ENCODE measurements around the gene TMEM190. TPM values are rescaled to one million over a fixed set of nuclear protein-coding genes. Genes with fewer than 3 reads are reported as not detected.
A peak's percentile ranks its signal among the peaks of the same experiment; 100 is the strongest.

Gene TMEM190
- total RNA-seq, 1 donor from 2014 or later: not detected

DNA sequence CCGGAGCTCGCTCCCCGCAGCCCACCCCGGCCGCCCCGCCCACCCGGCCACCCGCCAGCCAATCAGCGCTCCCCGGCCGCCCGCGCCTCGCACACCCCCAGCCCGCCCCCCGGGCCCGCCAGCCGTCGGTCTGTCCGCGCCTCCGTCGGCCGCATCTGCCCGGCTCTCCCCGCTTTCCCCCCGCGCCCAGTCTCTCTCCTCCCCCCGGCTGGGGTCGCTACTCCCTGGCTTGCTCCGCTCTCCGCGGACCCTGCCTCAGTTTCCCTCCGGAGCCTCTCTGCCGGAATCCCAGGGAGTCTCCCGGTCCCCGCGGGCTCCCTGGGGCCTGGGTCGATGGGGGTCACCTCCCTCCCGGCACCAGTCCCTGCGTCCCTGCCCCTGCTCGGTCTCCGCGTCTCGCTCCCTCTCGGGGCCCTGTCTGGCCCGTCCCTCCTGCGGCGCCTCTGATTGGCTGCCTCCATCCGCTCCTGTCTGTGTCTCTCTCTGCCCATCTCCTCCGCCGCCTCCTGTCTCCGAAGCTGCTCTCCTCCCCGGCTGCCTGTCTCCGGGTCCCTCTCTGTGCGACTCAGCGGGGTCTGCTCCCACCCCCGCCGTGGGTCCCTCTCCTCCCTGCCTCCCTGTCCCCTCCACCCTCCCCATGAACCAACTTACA lies 6.8 kb upstream of the TMEM190 start:
- DNase-seq (ENCODE audit: low read depth in 2 of 2): no peak

GRCh38 chr19:55370305-55370988 lies 6.2 kb upstream of the TMEM190 start, which contains the start of gene IL11:
Gene IL11 (minus strand): TSS chr19:55370463. CDS start chr19:55370310, 153 bp downstream.
- DNase-seq (ENCODE audit: low read depth in 2 of 2): no peak

- DNase-seq (ENCODE audit: low read depth in 2 of 2): no peak
Measured at GRCh38 chr19:55372316-55373081, 4.1 kb upstream of the TMEM190 start.

DNA sequence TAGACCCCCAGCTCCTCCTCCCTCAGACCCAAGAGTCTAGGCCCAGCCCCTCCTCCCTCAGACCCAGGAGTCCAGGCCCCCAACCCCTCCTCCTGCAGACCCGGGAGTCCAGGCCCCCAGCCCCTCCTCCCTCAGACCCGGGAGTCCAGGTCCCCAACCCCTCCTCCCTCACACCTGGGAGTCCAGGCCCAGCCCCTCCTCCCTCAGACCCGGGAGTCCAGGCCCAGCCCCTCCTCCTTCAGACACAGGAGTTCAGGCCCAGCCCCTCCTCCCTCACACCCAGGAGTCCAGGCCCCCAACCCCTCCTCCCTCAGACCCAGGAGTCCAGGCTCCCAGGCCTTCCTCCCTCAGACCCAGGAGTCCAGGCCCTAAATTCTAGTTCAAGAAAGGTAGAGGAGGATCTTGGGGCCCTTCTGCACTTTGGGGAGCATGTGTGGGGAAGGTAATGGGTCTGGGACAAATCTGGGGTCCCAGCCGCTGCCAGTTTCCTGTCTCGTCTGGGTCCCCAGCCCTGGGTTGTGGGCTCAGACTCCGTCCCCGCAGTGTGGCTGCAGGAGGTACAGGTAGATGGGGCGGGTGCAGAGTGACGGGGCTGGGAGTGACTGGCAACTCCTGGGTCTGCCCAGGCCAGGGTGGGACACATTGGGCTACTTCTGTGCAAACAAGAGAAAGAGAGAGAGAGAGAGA lies 3.2 kb upstream of the TMEM190 start:
- DNase-seq (ENCODE audit: low read depth in 2 of 2): no peak

DNA sequence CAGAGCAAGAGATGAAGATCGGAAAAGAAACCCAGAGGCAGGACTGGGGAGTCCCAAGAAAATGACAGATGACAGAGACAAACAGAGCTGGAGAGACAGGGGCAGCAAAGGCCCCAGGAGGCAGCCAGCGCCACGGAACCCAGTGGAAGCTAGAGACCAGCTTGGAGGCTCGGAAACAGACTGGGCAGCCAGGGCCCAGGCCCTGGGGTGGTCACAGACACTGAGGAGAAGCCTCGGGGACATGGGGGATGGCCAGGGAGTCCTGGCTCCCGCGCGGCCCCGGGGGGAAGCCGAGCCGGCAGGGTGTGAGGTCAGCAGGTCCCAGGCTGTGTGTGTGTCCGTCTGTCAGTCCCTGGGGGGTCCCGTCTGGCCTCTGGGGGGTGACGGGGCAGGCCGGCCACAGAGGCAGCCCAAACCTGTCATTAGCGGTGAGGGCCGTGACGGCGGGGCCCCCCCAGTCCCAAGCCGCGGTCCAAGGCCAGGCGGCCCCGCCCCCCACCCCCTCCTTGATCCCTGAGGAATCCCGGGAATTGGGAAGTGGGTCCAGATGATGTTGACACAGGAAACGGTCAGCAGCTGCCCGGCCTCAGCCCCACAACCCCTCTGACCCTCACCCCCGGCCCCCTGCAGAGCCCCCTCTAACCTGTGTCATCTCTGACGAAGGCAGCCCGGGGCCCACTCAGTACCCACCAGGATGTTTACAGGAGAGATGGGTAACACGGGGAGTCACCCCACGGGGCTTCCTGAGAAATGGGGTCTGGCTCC lies 2.5 kb upstream of the TMEM190 start:
- no peak for DNase-seq (ENCODE audit: low read depth in 2 of 2)

GRCh38 chr19:55377356-55378131 lies 918 bp downstream of the TMEM190 start:
- DNase-seq (ENCODE audit: low read depth in 2 of 2): no peak

DNA sequence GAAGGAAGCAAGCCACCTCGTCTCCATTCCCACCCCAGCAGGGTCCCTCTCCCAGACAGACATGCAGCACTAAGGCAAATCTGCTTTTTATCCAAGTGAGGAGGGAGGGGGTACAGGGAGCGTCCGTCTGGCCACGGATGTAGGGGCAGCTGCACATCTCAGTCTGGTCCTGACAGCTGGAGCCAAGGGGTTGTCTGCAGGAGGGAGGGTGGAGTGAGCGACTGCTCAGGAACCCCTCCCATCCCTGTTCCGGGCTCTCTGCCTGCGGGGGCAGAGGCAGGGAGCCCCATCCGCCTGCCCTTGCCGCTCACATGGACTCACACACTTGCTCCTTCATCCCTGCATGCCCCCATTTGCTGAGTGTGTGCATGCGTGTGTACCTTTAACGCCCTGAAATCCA lies 2.5 kb downstream of the TMEM190 start:
- no peak for DNase-seq (ENCODE audit: low read depth in 2 of 2)

DNA sequence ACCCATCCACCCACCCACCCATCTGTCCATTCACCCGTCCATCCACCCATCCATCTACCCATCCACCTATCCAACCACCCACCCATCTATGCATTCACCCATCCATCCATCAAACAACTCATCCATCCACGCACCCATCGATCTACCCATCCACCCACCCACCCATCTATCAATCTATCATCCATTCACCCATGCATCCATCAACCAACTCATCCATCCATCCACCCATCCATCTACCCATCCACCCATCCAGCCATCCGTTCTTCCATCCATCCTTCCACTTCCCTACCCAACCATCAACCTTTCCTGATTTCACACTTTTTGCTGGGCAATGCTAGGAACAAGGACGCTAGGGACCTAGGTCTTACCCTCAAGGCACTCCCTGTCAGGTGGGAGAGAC lies 5.4 kb downstream of the TMEM190 start:
- no peak for DNase-seq (ENCODE audit: low read depth in 2 of 2)

- no peak for DNase-seq (ENCODE audit: low read depth in 2 of 2)
Measured at GRCh38 chr19:55382522-55383054, 6.0 kb downstream of the TMEM190 start.

GRCh38 chr19:55383279-55384130 lies 6.9 kb downstream of the TMEM190 start:
- peak; percentile 56 to 77 for DNase-seq (ENCODE audit: low read depth in 2 of 2)

GRCh38 chr19:55384131-55384919 lies 7.7 kb downstream of the TMEM190 start, which contains the start of gene TMEM238:
Gene TMEM238 (minus strand): TSS chr19:55384292. CDS start chr19:55384259, 33 bp downstream.
- no peak for DNase-seq (ENCODE audit: low read depth in 2 of 2)

DNA sequence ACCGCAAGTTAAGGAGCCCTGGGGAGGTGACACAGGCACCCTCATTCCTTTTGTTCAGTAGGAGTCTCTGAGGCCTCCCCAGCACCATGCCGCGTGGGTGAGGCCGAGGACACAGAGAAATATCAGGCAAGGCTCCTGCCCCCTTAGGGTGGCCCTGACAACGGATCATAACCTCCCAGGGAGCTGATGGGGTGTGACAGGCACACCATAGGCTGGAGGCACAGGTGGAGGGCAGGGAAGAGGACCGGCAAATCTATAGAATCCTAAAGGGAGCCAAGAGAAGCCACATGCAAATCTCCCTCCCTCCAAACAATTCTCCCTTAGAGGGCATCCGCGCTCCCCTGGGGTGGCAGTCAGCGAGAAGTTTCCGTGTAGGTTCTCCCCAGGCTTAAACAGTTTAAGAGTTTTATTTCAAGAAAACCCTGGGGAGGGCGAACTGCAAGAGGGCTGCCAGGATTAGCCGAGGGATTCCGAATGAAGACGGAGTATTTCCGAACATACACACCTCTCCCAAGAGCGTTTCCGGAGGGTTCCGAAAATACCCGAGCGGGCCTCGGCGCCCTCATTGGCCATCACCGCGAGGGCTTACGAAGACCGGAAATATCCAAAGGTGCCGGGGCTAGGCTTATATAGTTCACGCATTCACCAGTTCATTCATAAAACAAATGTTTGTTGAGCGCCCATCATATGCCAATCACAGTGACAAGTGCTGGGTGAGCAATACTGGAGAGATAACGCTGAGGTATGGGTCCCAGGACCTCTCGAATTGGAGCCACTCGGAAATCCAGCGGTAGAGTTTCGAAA lies 8.5 kb downstream of the TMEM190 start:
- peak; percentile 82 to 93 for DNase-seq (ENCODE audit: low read depth in 2 of 2)

DNA sequence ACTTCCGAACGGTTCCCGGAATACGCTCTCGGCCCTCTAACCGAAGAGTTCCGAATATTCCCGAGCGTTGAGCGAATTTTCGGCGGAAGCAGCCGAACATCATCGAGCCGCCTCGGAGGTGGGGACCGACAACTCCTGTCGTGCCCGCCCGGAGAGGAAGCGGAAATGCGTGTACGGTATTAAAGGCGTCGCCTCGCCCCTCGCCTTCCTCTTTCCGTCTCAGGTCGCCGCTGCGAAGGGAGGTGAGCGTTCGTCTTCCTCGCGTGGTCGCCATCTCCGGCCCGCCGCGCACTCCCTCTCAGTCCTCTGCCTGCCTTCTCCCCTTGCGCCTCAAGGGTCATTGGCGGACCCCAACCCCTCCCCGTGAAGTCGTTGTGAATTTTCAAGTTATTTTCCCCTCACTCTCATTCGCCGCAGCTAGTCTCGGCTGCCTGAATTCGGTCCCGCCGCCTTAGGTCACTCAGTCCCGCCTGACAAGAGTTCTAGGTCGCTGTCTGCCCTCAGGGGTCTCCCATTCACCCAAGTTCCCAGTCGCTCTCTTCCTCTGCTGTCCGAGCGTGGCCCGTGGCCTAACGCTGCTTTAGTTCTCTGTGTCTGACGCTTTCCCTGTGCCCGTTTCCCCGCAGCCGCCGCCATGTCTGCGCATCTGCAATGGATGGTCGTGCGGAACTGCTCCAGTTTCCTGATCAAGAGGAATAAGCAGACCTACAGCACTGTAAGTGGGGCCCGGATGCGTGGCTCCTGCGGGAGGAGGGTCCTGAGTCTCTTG lies 9.3 kb downstream of the TMEM190 start, which contains the start of gene RPL28:
Gene RPL28, plus strand, starts transcription at position 209 of the 769 bp plus-strand sequence. Its CDS starts 426 bp downstream, at position 635.
- DNase-seq (ENCODE audit: low read depth in 2 of 2): peak; percentile 97 to 98

- DNase-seq (ENCODE audit: low read depth in 2 of 2): no peak
Measured at GRCh38 chr19:55386493-55386971, 9.9 kb downstream of the TMEM190 start.

GRCh38 chr19:55387736-55388497 lies 11.3 kb downstream of the TMEM190 start:
- no peak for DNase-seq (ENCODE audit: low read depth in 2 of 2)
